Measurements from ENCODE around the gene USH1G. TPM values are rescaled to one million over a fixed set of nuclear protein-coding genes. Genes with fewer than 3 reads are reported as not detected.
"Not testable (repeated sequence)": the region's sequence is repeated elsewhere in the genome, so short reads cannot be mapped to it uniquely, and the experiment has no call there.

Gene USH1G
- total RNA-seq, 2 experiments from 2014 or later: not detected

DNA sequence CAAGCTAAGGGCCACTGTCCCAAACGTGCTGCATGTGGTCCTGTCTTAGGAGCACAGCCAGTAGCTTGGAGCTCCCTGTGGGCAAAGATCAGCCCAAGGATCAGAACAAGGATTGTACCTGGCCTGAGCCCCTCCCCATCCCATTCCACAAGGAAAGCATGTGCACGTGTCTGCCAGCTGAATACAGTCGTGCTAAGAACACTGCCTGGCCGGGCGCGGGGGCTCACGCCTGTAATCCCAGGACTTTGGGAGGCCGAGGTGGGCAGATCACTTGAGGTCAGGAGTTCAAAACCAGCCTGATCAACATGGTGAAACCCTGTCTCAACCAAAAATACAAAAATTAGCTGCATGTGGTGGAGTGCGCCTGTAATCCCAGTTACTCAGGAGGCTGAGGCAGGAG, 53.0 kb downstream of the USH1G start:
- CTCF ChIA-PET: interaction anchor here (1.6 to 20.3 kb wide), 2 partner anchors 79 to 92 kb away, joined by 3 to 262 read pairs; no protein-coding TSS in a partner anchor
- DNase-seq; H3K9me3 Mint-ChIP-seq (ENCODE audit: low read depth); H3K27me3 Mint-ChIP-seq; ATAC-seq; H3K27ac Mint-ChIP-seq; H3K4me3 Mint-ChIP-seq: not testable (repeated sequence)
- H3K36me3 Mint-ChIP-seq: peaks cover 10% of the 10 kb centered on the region
- peaks cover 32% of the 10 kb centered on the region for H3K4me1 Mint-ChIP-seq

DNA sequence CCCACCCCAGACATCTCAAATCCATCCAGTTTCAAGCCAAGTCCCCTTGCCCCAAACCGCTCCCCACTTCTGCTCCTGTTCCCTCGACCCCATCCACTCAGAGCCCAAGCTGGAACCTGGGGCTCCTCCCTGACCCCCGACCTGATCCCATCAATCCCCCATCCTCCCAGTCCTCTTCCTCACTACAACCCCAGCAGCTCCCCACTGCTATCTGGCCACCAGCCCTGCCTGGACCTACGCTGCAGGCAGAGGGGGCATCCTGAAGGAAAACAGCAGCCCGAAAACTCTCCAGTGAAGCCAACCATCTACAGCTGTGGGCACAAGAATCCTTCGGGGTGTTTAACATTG, 54.2 kb downstream of the USH1G start:
- peaks cover 27% of the 10 kb centered on the region for H3K4me1 Mint-ChIP-seq
- no peaks in the 10 kb centered on the region for H3K9me3 Mint-ChIP-seq (ENCODE audit: low read depth)
- ATAC-seq: no peak
- no peak for DNase-seq
- peaks cover 10% of the 10 kb centered on the region for H3K36me3 Mint-ChIP-seq
- no peaks in the 10 kb centered on the region for H3K27me3 Mint-ChIP-seq
- no peak overlapping the region for H3K27ac Mint-ChIP-seq
- CTCF ChIA-PET: interaction anchor here (1.0 to 20.3 kb wide), 4 partner anchors 26 to 98 kb away, joined by 3 to 262 read pairs (median 3); no protein-coding TSS in a partner anchor
- no peak overlapping the region for H3K4me3 Mint-ChIP-seq

DNA sequence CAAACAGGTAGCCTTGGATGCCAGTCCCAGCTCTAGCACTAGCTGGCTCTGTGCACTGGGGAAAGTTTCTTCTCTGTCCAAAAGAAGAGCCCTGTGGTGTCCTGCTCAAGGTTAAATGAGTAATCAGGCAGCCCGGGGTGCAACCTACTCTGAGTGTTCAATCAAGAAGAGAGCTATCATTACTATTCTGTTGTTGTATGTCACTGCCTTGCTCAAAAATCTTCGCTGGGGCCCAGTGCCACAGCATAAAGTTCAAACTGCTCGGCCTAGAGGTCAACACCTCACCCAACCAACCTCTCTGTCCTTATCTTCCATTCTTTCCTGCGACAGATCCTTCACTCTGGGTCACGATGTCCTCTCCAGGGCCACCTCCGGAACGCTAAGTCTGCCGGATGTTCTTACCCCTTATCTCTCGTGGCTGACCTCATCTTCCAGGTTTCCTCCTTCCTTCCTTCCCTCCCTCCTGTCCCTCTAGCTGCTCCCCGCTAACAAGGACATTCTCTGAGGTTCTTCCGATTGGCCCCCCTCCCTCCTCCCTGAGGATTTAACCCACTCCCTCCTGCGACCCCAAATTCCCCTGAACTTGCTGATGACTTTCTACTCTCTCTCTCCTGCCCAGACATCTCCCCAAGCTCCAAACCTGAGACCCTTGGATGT, 54.7 kb downstream of the USH1G start:
- H3K27ac Mint-ChIP-seq: no peak overlapping the region
- no peak for DNase-seq

DNA sequence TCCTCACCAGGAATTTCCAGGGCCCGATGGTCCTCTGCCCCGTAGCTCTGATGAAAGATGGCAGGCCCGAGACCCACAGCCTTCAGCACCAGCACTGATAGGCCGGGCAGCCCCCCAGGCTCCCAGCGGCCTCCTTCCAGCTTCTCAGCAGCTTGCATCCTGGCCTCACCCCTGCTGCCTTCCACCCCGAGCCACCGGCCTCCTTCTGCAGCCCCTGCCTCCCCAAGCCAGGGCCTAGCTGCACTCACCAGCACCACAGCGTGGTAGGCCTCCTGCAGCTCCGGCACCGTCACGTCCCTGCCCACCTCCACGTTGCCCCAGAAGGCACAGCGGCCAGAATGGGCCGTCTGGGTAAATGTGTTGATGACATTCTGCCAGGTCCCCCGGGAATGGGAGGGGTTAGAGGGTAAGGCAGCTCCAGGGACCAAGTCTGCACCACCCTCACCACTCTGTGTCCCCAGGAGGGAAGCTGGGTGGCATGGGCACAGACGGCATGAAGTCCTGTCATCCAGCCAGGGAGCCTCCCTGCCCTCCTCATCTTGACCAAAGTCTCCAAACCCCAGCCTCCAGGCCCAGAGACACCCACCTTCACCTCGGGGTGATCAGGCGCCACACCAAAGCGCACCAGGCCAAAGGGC, 56.7 kb downstream of the USH1G start:
- H3K9me3 Mint-ChIP-seq (ENCODE audit: low read depth): no peaks in the 10 kb centered on the region
- H3K4me1 Mint-ChIP-seq: peaks cover 16% of the 10 kb centered on the region
- H3K27me3 Mint-ChIP-seq: peaks cover 8% of the 10 kb centered on the region
- H3K4me3 Mint-ChIP-seq: no peak overlapping the region
- no peak for ATAC-seq
- DNase-seq: no peak
- H3K27ac Mint-ChIP-seq: no peak overlapping the region
- H3K36me3 Mint-ChIP-seq: peaks cover 11% of the 10 kb centered on the region
- CTCF ChIA-PET: interaction anchor here (1.0 to 20.3 kb wide), 13 partner anchors 8 to 202 kb away, joined by 3 to 262 read pairs (median 4); partner anchors contain the start of genes FDXR and NAT9

More for the DNA sequence above, 54.7 kb downstream of the USH1G start:
- no peak overlapping the region for H3K4me3 Mint-ChIP-seq
- CTCF ChIA-PET: interaction anchor here (0.9 to 20.3 kb wide), 6 partner anchors 25 to 118 kb away, joined by 3 to 262 read pairs (median 3); no protein-coding TSS in a partner anchor
- H3K27me3 Mint-ChIP-seq: no peaks in the 10 kb centered on the region
- H3K36me3 Mint-ChIP-seq: peaks cover 14% of the 10 kb centered on the region
- no peak for ATAC-seq
- peaks cover 24% of the 10 kb centered on the region for H3K4me1 Mint-ChIP-seq
- no peaks in the 10 kb centered on the region for H3K9me3 Mint-ChIP-seq (ENCODE audit: low read depth)

Other genes with a start within 250 kb of the USH1G start
- gene CD300LF, start 210.3 kb downstream of the USH1G start, total RNA-seq: not detected
- gene RAB37, start 186.0 kb downstream of the USH1G start, total RNA-seq: 10 to 100 TPM; 36.7 to 51.7 TPM
- 100 to 1,000 TPM; 284 to 377 TPM for gene NHERF1, start 174.6 kb downstream of the USH1G start, total RNA-seq
- gene NAT9, start 146.9 kb downstream of the USH1G start, total RNA-seq: 10 to 100 TPM; 34.1 to 34.5 TPM
- gene GRIN2C, start 63.4 kb downstream of the USH1G start, total RNA-seq: under 1 TPM; 0.07 to 0.09 TPM
- gene FDXR, start 50.3 kb downstream of the USH1G start, total RNA-seq: 10 to 100 TPM; 38.2 to 39.4 TPM
- gene FADS6, start 29.6 kb downstream of the USH1G start, total RNA-seq: not detected
- not detected for gene OTOP2, start 1.0 kb upstream of the USH1G start, total RNA-seq
- gene OTOP3, start 12.6 kb upstream of the USH1G start, total RNA-seq: not detected
- not detected for gene HID1, start 49.5 kb upstream of the USH1G start, total RNA-seq
- gene CDR2L, start 64.4 kb upstream of the USH1G start, total RNA-seq: under 1 TPM; 0.32 to 0.47 TPM
- gene MRPL58, start 89.4 kb upstream of the USH1G start, total RNA-seq: 10 to 100 TPM; 45.9 to 53.1 TPM
- 100 to 1,000 TPM; 188 to 210 TPM for gene ATP5PD, start 123.7 kb upstream of the USH1G start, total RNA-seq
- 10 to 100 TPM; 16.8 to 19.1 TPM for gene KCTD2, start 124.0 kb upstream of the USH1G start, total RNA-seq
- 1 to 10 TPM; 2.3 to 3.2 TPM for gene SLC16A5, start 164.7 kb upstream of the USH1G start, total RNA-seq
- 10 to 100 TPM; 13.5 to 14.5 TPM for gene ARMC7, start 186.7 kb upstream of the USH1G start, total RNA-seq
- gene NT5C, start 208.5 kb upstream of the USH1G start, total RNA-seq: 10 to 100 TPM; 65.2 to 73.1 TPM
- gene JPT1, start 231.3 kb upstream of the USH1G start, total RNA-seq: 100 to 1,000 TPM; 277 to 301 TPM